Measurements from ENCODE around the gene HAND2.

HAND2 gene

DNA sequence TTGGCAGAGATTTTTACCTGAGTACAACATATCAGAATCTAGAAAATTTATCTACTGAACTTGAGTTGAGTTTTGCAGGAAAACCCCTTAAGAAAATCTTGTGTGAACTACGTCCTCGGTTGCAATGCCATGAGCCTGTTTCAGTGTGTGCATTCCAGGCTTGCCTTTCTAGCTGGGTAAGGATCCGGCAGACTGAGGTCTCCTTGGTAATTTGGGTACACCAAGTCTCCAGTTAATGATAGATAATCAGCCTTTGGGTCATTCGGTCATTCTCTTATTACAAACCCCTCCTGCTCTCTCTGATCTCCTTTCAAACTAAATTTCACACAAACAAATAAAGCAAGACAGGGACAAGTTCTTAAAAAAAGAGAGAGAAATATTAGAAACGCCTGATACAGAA lies 5.9 kb upstream of the HAND2 start:
- no peak for DNase-seq

DNA sequence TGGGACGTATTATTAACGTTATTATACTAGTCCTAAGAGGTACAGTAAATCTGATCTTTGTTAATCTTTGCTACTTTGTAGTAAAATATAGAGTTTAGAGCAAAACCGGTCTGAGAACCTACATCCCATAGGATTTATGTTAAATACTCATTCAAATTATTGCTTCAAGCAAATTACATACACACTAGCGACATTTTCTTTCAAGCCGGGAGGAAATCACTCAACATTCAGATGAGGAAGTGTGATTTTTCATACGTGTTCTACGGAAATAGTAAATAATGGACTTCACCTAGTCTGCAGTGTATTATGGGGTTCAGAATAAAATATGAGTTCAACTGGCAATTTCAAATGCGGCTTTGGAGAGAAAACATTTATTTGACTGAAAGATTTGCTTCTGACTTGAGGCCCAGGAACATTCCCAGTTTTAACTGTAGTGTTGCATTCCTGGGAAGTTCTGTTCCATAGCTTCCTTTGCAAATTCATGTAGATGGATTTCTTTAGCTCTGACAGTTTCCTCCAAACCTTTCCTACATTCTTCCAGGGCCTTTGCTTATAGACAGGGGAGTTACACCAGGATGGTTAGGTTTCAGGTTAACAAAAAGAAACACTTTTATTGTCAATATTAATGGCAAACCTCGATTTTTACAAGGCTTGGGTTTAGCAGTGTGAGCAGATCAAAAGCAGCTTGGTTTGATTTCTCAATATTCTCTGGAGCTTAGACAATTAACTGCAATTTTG lies 5.3 kb upstream of the HAND2 start:
- no peak for DNase-seq

DNA sequence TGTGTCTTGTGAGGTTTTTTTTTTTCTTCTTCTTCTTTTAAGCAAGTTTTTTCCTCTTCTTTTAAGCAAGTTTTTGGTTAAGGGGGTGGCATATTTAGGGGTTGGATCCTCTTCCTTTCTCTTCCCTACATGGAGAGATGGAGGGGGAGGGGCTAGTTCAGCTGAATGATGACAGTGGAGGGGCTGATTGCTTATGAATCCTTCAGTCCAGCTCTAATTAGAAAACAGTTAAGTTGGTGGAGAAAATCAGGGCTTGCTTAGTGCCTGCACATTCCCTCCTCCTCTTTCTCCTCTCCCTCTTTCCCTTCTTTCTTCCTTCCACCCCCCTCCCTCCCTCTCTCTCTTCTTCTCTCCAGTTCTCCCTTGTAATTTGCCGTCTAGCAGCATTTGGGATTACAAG lies 4.4 kb upstream of the HAND2 start:
- no peak for DNase-seq

DNA sequence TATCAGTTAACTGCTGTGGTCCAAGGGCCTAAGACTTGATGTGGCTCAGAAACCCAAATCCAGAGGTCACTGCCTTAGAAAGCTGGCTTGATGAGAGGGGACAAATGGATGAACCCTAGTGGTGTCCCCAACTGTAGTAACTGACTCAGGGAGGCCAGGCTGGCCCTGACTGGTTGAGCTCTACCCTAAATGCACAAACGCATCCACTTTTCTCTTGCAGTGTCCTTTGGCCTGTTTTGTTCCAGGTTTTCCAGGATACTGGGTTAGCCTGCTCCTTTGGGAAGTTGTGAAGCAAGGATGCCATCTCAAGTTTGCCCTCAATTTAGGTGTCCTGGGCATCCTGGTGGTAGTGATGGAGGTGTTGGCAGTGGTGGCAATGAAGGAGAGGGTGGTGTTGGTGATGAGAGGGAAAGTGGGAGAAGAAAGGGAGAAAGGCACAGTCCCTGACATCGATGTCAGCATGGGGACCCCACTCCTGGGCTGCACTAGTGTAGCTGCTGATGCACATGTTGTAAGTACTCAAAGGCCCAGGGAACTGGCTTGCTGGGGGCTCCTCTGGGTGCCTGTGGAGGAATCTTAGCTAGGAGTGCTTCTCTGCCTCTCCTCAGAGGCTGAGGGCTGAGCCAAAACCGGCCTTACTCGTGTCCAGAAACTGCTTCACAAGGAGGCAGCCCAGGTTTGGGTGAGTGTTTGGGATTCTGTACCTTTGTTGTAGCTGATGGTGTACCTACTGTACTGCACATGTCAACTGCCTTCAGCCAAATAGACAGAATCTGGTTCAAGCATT lies 2.9 kb upstream of the HAND2 start:
- DNase-seq = no peak

DNA sequence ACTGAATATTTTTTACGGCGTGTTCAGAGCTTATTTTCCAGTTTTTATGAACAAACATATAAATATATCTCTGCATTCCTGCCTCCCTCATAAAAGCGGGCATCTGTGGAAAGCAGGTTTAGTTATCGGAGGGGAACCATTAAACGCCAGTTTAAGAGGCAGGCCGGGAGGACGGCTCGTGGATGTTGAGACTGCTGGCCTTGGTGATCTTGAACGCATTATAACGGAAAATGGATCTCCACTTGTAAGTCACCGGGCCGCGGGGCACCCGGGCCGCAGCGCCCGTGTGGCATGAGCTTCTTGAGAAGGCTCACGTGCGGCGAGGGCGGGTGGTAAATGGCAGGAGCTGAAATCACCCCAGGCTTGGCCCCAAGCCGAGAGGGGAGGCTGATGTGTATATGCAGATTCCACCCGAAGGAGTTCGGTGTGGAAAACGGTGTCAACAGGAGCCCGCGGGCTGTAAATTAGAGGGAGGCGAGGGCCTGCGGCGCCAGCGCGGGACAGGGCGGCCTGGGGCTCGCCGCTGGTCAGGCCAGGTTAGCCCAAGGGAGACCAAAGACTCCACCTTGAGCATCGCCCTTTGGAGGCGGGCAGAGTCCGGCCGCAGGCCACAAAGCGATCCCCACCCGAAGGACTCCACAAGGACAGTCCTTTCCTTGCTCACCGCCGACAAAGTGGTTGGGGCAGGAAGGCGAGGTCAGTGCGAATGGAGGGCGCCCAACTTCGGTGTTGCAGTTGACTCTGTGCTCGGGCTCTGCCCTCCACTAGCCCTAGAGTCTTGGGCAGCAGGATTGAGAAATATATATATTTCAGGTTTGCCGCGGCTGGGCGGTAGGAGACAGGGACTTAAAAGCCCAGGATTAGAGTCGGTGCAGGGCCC lies 1.3 kb upstream of the HAND2 start:
- DNase-seq = no peak

DNA sequence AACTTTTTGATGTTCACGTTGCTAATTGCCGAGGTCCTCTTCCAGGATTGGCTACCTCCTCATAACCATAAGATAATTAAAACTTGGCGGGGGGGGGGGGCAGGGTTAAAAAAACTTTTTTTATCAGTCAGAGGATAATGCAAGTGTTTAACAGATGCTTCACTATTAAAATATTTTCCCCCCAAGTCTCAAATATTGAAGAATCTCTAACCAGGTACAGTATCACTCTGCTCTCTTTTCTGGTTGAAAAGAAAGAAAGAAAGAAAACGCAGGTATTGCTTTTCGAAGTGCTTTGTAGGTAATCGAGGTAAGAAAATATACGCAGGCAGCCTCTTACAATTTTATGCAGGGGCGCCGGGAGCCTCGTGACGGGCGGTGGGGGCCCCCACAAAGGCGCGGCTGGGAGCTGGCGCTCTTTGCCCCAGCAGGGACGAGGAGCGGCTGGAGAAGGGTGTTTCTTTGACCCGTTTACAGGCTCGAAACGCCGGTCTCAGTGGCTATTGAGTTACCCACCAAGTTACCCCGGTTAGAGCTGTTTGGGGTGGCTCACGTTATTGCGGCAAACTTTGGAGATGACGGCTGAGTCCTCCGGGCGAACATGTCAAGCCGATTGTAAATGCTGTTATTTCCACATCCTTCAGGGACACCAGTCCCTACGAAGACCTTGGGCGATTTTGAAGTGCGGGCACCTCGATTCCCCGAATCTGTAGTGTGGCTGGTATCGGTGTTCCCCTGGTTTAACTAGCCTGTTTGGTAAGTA lies 477 bp upstream of the HAND2 start:
- DNase-seq = no peak

DNA sequence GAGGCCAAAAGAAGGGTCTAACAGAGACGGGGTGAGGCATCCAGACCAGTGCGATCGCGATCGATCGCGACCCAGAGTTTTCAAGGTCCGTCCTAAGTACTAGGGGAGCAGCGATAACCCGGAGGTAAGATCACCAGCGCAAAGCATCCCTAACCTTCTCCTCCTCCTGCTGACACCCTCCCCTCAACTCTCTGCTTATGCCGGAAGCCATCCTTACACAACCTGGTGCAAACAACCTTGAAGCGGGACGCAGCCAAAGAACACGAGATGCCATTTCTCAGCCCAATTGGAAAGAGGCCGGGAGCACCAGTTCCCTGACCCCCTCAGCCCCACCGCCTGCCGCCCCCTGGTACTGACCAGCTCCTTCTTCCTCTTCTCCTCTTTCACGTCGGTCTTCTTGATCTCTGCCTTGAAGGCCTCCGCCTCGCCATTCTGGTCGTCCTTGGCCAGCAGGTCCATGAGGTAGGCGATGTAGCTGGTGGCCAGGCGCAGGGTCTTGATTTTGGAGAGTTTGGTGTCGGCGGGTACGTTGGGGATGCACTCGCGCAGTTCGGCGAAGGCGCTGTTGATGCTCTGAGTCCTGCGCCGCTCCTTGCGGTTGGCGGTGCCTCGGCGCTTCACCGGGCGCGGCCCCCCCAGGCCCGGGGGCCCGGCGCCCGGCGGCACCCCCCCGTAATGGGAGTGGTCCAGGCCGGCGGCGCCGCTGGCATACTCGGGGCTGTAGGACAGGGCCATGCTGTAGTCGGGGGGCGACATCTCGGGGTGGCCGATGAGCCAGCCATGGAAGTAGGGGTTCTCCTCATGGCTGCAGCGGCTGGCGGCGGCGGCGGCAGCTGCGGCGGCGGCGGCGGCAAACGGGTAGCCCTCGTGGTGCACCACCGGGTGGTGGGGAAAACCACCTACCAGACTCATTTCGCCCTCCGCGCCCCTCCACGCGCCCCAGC lies 1.4 kb downstream of the HAND2 start:
- no peak for DNase-seq

DNA sequence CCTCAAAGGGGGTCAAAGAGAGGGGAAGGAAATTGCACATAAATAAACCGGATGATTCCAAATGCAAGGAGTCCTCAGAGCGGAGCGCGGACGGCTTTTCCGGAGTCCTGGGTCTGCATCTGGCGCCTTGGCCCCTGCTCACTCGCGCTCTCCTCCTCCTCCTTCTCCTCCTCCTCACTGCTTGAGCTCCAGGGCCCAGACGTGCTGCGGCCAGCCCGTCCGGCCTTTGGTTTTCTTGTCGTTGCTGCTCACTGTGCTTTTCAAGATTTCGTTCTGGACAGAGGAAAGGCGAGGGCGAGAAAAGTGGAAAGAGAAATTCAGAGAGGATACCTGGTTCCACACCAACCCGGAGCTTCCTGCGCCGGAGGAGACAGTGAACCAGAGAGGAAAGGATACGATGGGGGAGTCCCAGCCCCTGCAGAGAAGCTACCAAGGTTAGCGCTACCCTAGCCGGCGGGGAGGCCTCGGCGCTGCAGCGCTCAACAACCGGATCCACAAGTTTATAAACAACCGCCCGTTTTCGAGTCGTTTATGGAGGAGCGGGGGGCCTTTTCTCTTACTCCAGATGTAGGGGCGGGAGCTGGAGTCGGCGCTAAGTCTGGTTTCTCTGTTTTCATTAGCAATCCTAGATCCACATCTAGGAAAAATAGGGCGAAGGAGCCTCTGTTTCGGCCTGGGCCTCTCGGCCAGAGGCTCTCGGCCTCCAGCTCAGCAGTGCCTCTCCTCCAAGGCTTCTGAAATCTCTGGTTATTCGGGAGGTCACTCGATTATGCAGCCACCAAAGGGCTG lies 2.7 kb downstream of the HAND2 start:
- no peak for DNase-seq

DNA sequence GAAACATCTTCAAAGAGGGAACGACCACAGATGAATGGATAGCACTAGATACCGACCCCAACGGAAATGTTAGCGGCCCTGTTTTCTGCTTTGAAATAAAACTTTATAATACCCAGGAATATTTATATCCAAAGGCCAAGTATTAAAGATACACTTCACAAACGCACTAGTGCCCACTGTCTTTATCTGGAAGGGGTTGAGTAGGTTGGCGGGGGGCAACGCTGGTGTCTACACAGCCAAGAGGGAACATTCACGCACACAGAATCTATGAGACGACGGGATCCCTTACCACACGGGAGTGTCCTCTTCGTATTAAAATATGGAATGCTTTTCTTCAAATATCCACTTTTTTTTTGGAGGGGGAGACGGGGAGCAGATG lies 3.3 kb downstream of the HAND2 start:
- DNase-seq = no peak

DNA sequence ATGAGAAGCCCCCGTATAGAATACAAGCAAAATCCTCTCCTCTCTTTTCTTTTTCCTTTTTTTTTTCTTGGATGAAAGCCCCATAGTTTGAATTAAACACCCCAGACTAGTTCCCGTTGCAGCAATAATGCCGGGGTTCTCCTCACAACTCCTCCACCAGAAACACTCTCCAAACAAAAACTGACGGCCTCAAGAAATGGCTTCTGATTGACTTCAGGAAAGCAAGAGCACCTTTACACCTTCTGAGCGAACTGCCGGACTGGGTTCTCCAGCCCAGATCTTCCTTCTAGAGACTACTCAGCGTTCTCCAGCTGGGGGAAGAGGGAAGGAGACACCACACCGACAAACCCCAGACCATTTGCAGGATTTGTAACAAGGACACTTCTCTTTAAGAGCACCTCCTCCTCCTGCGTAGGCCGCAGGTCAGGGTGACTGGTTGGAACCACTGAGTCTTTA lies 4.0 kb downstream of the HAND2 start:
- DNase-seq = no peak

DNA sequence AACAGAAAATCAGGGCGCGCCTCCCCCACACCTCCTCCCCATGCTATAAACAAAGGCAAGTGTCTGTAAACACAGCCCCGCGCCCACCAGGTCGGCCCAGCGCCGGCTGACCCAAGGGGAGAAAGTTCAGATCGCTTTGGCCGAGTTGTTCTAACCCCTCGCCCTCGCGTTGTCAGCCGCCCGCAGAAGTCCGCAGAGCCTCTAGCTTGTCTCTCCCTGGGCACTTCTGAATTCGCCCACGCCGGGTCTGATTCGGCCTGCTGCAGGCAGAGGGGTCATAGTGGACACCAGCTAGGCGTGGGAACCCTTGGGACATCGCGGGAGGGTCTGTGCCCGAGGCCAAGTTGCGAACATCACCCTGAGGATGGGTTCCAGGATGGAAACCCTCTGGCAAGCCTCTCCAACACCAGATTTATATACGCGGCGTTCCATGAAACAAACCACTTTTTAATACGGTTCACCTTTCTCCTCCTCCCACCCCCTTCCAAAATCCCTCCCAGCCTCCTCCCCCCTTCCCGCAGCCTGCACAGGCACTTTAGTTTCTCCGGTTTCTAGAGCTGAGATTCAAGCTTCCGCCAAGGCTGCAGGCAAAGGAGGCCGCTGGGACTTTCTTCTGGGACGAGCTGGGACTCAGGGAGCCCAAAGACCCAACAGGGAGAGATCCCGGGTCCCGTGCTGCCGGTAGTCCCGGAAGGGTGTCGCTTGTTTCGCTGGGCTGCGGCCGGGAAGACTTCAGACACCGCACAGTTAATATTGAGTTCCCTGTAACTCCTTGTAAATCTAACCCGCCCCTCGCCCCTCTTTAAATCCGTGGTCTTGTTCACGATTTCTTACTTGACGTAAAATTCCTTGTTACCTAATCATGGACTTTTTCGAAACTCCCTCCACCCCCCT lies 4.7 kb downstream of the HAND2 start:
- no peak for DNase-seq

DNA sequence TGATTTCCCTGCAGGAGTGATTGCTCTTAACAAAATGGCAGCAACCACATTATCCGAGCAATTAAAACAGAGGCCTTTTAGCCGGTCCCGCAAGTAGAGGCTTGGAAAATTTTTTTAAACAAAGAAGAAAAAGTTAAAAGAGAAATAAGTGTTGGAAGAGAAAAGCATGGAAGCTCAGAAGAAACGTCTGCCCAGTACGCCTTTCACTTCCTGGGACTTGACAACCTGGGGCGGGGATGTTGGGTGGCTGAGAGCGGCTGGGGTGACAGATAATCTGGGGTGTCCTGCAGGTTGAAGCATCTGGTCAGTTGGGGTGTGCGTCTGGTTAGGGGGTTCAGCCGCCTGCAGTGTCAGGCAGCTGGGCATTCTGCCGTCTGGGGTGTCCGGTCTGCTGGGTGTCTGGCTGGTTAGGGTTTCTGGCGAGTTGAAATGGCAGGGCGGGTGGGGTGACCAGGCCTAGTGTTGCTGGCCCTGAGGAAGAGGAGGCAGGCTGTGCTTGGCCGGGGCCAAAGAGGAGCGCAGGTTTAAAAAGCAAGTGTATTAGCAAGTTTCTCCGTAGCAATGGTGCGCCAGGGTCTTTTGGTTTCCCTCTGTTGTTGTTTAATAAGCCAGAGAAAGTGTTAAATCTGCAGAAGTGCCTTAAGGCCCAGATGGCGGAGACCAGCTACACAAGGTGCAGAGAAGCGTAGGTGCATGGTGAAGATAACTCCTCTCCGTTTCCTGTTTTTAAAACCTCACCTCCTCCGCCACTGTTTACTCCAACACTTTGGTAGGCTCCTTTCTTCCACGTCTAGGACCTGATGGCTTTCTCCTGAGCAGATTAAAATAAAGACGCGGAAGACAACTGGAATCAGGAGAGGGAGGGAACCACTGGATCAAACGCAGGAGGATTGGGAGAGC lies 5.6 kb downstream of the HAND2 start:
- no peak for DNase-seq

DNA sequence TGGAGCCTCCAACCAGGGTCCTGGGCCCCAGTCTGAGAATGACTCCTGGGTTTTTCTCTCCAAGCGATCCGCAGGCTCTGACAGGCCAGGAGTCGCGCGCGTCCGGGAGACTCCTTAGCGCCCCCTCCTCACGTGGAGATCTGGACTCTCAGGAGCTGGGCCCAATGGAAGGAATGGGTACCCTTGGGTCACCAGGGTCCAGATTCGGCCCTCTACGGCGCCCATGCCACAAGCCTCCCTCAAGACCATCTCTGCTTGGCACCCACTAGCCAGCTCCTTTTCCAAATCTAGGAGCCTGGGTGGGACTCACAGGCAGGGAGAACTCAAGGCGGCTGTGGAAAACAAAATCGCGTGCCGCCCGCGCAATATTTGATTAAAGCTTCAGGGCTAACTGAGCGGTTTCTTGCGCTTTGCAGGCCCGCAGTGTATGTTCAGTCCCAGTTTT lies 7.1 kb downstream of the HAND2 start:
- DNase-seq = no peak

DNA sequence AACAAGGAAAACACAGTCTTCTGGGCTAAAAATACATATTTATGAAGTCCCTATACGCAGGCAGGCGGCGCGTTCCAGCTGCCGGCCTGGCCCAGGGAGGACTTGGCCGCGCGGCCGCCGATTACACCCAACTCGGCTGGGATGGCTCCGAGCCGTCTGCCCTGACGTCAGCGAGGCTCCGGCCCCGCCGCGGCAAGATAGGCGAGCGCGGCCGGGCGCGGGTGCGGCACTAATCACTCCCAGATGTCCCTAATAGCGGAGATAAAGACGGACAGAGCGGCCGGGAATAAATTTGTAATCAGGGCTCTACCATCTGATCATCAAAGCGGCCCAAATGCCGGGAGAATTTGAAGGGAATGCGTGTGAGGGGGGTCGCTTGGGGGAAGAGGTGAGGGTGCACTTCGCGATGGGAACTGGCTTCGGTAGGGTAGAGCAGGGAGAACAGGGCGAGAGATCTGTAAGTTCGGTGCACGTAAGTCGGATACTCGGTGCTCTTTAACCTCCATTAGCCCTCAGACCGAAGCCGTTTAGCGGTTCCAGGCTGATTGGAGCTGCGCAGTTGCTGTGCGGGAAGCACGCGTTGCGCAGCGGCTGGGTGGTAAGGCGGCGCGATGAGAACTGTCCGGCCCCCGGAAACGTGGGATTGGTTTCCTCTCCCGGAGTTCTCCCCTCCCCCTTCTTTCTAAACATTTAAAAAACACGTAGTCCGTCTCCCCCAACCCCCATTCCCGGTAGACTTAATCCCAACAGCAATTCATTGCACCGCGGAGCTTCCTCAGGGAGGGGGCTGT lies 7.7 kb downstream of the HAND2 start:
- DNase-seq = no peak

DNA sequence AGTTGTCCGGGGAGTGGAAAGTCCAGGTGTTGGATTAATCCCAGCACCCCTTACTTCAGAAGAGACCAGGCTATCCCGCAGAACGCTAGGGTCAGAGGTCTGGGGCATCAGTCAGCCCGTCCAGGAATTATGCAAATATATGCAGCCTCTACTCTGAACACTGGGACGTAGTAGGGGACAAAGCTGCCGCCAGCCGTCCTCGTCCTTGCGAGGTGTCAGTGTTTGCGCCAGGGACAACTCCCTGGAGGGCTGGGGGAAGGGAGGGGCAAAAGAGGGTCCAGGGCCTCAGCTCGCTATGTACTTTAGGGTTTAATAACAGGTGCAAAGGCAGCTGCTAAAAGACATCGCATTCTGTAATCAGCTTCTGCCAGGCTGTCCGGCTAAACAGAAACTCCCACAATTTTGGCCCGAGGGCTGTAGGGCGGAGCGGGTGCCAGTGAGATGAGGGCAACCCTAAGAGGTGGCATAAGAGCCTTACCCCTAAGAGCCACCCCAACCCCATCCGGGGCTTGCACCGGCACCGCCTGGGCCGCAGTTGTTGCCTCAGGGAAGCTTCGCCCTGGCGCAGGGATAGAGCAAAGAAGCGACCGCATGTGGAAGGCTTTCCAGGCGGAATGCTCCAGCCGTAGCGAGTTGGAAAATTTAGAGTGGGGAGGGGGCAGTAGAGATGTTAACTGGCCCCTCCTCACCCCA lies 8.4 kb downstream of the HAND2 start:
- no peak for DNase-seq

DNA sequence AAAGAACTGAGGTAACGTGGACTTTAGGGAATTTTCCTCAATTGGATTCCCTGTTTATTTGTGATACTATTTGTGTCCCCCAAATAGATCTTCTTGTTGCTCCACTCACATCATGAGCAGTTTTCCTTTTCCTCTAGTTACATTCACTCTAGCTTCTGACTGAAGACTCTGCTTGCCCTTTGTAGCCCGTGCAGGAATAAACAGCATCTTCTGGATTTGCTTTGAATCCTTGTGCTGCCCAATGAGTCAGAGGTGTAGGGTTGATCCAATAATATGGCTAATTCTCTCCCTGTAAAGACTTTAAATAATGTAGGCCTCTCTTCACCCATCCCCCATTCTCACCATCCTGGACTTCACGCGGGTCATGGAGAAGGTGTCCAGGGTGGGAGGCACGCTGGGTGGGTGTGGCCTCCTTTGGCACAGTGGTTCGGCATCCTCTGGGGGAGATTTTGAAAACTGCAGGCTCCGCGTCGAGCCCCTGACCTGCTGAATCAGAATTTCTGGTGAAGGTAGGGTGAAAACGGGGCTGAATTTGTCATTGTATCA lies 9.0 kb downstream of the HAND2 start:
- no peak for DNase-seq
